GM12878 (cell line): Measurements from ENCODE around the gene TESPA1. TPM values are rescaled to one million over a fixed set of nuclear protein-coding genes. Genes with fewer than 3 reads are reported as not detected.

ENCODE experiments used
- ATAC-seq: fragments of 200-7000 bp; cut with Tn5 transposase; 3 replicates; pipeline ENCODE4 v1.9.1; 2020; ENCODE audit warnings: mild to moderate bottlenecking, moderate library complexity
- BruUV-seq: library from RNA; stranded (reverse); fragments of 400-500 nt; replicated peaks from 2 replicates; lab custom pipeline; 2021; lab: Mats Ljungman, UMichigan
- CTCF ChIA-PET: fragments of 300-600 bp; sonication (Branson Sonifier 250); formaldehyde crosslinking; extraction: SDS; loops from one replicate; lab custom pipeline; 2021; ENCODE audit warnings: inconsistent platforms; lab: Yijun Ruan, JAX
- POLR2A ChIA-PET: fragments of 350-600 bp; formaldehyde crosslinking; extraction: SDS; loops from one replicate; lab custom pipeline; 2021; ENCODE audit warnings: inconsistent platforms; lab: Charles Lee
- RAD21 ChIA-PET: fragments of 300-600 bp; sonication (Branson Sonifier 250); formaldehyde crosslinking; loops from one replicate; lab custom pipeline; 2023; ENCODE audit warnings: antibody characterized with exemption; ENCODE audit not compliant: unreplicated experiment; lab: Charles Lee
- SMC1A ChIA-PET: fragments of 300-600 bp; sonication (Branson Sonifier 250); formaldehyde crosslinking; loops from one replicate; lab custom pipeline; 2023; ENCODE audit not compliant: unreplicated experiment, uncharacterized antibody; lab: Charles Lee
- DNase-seq: peaks from one replicate; pipeline ENCODE4 v3.0.0-alpha.2; 2011; ENCODE audit warnings: low read depth, low spot score
- FAIRE-seq: peaks from 3 replicates; lab custom pipeline; 2011; peaks lifted over from hg19 to GRCh38; lab: Jason Lieb, UNC
- H2AFZ ChIP-seq: 2 replicates; pipeline ENCODE4 v1.6.0; 2011; ENCODE audit warnings: low read depth, low read length, control low read depth; ENCODE audit not compliant: control insufficient read depth
- H3K27ac ChIP-seq: 2 replicates; pipeline ENCODE4 v1.5.1; 2011; ENCODE audit warnings: control low read depth; ENCODE audit not compliant: control insufficient read depth, insufficient read depth
- H3K27me3 ChIP-seq, 2 experiments: replicated peaks in 1 of 2; 2 replicates each; pipeline versions ENCODE4 v1.6.0 to v1.6.1; 2011; ENCODE audit warnings: low read length in 1 of 2; ENCODE audit not compliant: control insufficient read depth in 2 of 2, insufficient read depth in 2 of 2
- H3K36me3 ChIP-seq, 2 experiments: 2 replicates each; pipeline ENCODE4 v1.5.1; 2011; ENCODE audit warnings: low read length in 1 of 2; ENCODE audit not compliant: control insufficient read depth in 2 of 2, insufficient read depth in 2 of 2
- H3K4me1 ChIP-seq: 2 replicates; pipeline ENCODE4 v1.6.1; 2011; ENCODE audit warnings: mild to moderate bottlenecking, low read length, moderate library complexity, mixed read lengths; ENCODE audit not compliant: control insufficient read depth, insufficient read depth
- H3K4me2 ChIP-seq: 2 replicates; pipeline ENCODE4 v1.6.0; 2011; ENCODE audit warnings: control low read depth; ENCODE audit not compliant: control insufficient read depth, insufficient read depth
- H3K4me3 ChIP-seq: fragments of 200-600 bp; sonication (generic); 2 replicates; pipeline ENCODE4 v1.5.1; 2016
- H3K79me2 ChIP-seq: 2 replicates; pipeline ENCODE4 v1.6.0; 2011; ENCODE audit warnings: low read length; ENCODE audit not compliant: control insufficient read depth, insufficient read depth
- H3K9ac ChIP-seq: 2 replicates; pipeline ENCODE4 v1.8.0; 2011; ENCODE audit warnings: low read length, control low read depth, mixed read lengths; ENCODE audit not compliant: control insufficient read depth, insufficient read depth
- H3K9me3 ChIP-seq: replicated peaks from 3 replicates; pipeline ENCODE4 v1.5.1; 2011; ENCODE audit warnings: mild to moderate bottlenecking, low read length; ENCODE audit not compliant: control insufficient read depth, insufficient read depth
- H4K20me1 ChIP-seq: 2 replicates; pipeline ENCODE4 v1.6.0; 2011; ENCODE audit not compliant: control insufficient read depth, insufficient read depth
- CBX3 ChIP-seq: fragments of 200-600 bp; sonication (generic); IDR thresholded peaks from 2 replicates; pipeline ENCODE4 v1.6.1; 2016; ENCODE audit warnings: low read depth, borderline replicate concordance
- EZH2 ChIP-seq: IDR thresholded peaks from 2 replicates; pipeline ENCODE4 v1.6.1; 2012; ENCODE audit warnings: low read depth, mild to moderate bottlenecking, control low read depth, inconsistent platforms, low read length, borderline replicate concordance; ENCODE audit not compliant: control insufficient read depth
- HCFC1 ChIP-seq: fragments of 150-350 bp; IDR thresholded peaks from 2 replicates; pipeline ENCODE4 v1.6.1; 2014; ENCODE audit warnings: low read length
- MYB ChIP-seq: fragments of 150-350 bp; IDR thresholded peaks from 2 replicates; pipeline ENCODE4 v1.6.1; 2014; ENCODE audit warnings: mild to moderate bottlenecking, low read depth, low read length, borderline replicate concordance
- NR2C2 ChIP-seq: IDR thresholded peaks from 2 replicates; pipeline ENCODE4 v1.6.1; 2011; ENCODE audit warnings: borderline replicate concordance, low read depth; ENCODE audit not compliant: control insufficient read depth, insufficient read length
- PML ChIP-seq: IDR thresholded peaks from 2 replicates; pipeline ENCODE4 v1.6.1; 2012; ENCODE audit warnings: low read length, inconsistent platforms
- POLR2AphosphoS5 ChIP-seq: IDR thresholded peaks from 2 replicates; pipeline ENCODE4 v1.6.1; 2011; ENCODE audit warnings: mild to moderate bottlenecking, low read length, inconsistent platforms
- TCF3 ChIP-seq: IDR thresholded peaks from 2 replicates; pipeline ENCODE4 v1.6.1; 2012; ENCODE audit warnings: low read depth, mild to moderate bottlenecking, low read length, borderline replicate concordance; ENCODE audit not compliant: insufficient read depth
- ZNF274 ChIP-seq: IDR thresholded peaks from one replicate; pipeline ENCODE4 v1.8.0; 2011; ENCODE audit not compliant: insufficient read length, insufficient read depth
- ZNF687 ChIP-seq: fragments of 450-650 bp; IDR thresholded peaks from 2 replicates; pipeline ENCODE4 v1.6.1; 2017; ENCODE audit warnings: mild to moderate bottlenecking, moderate library complexity
- WGBS: methylation state at CpG from one replicate; pipeline ENCODE4 v1.1.6; 2016; ENCODE audit warnings: low lambda C conversion rate; ENCODE audit not compliant: insufficient replicate concordance, insufficient coverage; ENCODE audit errors: missing lambda C conversion rate; 5-methylcytosine and 5-hydroxymethylcytosine counted together
- in situ Hi-C: fragments of 300-500 bp; cut with MboI; formaldehyde crosslinking; loops from 9 replicates; pipeline ENCODE4 v1.14.3; 2018; ENCODE audit warnings: mixed read lengths
- intact Hi-C: fragments of 100-400 bp; cut with micrococcal nuclease; formaldehyde crosslinking; loops from one replicate; pipeline ENCODE4 v1.14.2; 2022; ENCODE audit not compliant: unreplicated experiment
- polyA plus RNA-seq, 11 experiments: library from polyadenylated mRNA; depleted of rRNA in 4 of 11; unstranded in 6 of 11; stranded (reverse) in 5 of 11; fragments of >200 nt; fragmentation: Nextera tagmentation in 4 of 11; fragmentation: Illumina TruSeq in 1 of 11; extraction: Ambion mirVana in 4 of 11; extraction: Trizol in 1 of 11; gene quantifications; 1 replicate in 1 of 11; 2 replicates in 10 of 11; pipeline versions ENCODE4 v1.2.1 to v1.2.3, GENCODE V29; 2011 to 2016; ENCODE audit warnings: inconsistent platforms in 2 of 11, missing spikeins in 2 of 11, low read depth in 1 of 11
- total RNA-seq, 4 experiments: library from RNA; depleted of rRNA in 3 of 4; stranded (reverse); fragments of >200 nt in 3 of 4; fragmentation: Illumina TruSeq in 1 of 4; extraction: Trizol in 1 of 4; gene quantifications; 2 replicates each; pipeline versions ENCODE4 v1.2.1 to v1.2.3, GENCODE V29; 2013 to 2021
- TF ChIP-seq, protein P1 (sequence below): IDR thresholded peaks from 2 replicates; pipeline ENCODE4 v1.6.1; 2011; ENCODE audit warnings: borderline replicate concordance, low read depth, mild to moderate bottlenecking, moderate library complexity, low read length; ENCODE audit not compliant: insufficient read depth, poor library complexity, severe bottlenecking
- TF ChIP-seq, protein P2 (sequence below): fragments of 450-650 bp; IDR thresholded peaks from 2 replicates; pipeline ENCODE4 v1.6.1; 2016; ENCODE audit warnings: mild to moderate bottlenecking, moderate library complexity, borderline replicate concordance

Gene TESPA1
- total and polyA plus RNA-seq, 10 of the 15 experiments (the other 5 are each of a cell fraction or from before 2014, with no cell fraction given), result 13.8 to 56.2 (median 23.9) TPM

DNA sequence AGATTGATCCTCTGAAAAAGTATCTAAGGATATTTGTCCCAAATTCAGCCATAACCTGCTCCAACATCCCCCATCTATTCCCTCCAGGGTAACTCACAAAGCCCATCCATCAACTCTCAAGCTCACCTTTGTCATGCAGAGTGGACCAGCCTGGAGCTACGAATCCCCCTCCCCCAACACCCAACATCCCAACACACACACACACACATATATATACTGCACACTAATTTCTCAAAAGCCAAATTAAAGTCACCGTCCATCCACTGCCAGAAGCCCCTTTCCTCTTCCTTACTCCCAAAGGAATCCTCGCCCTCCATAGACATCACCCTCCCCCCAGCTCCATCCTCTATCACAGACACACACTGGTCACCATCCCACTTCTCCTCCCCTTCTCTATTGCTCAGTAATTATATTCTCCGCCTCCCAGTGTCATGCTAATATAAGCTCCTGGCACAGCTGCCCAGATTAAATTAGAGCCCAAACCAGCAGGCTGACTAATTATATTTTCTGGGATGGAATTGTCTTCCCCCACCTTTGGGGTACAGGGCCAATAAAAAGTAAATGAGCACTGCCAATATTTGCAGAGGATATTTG lies 13.5 kb upstream of the TESPA1 start (continued):
- TF ChIP-seq HCFC1 (no peak), TCF3 (no peak)

DNA sequence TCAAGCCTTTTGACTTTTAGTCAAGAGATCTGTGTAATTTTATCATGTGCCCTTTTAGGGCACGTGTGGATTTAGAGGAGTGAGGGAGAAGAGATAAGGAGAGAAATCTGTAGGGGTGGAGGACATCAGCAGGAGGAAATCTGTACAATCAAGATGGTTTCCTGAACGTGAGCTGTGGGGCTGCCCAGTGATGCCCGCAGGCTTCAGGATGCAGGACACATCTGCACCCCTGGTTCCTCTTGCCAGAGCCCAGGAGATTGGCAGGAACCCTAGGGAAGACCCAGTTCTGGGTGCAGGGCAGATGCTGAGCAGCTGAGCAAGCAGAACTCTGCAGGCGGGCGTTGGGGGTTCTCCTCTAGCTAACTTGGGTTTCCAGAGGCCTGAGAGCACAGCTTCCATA lies 11.6 kb upstream of the TESPA1 start:
- H3K4me2 ChIP-seq, result no peak overlapping the region
- no peak for TF ChIP-seq CBX3
- no peak for TF ChIP-seq MYB
- TF ChIP-seq NR2C2, result no peak
- TF ChIP-seq ZNF274, result no peak
- TF ChIP-seq, protein P1, sequence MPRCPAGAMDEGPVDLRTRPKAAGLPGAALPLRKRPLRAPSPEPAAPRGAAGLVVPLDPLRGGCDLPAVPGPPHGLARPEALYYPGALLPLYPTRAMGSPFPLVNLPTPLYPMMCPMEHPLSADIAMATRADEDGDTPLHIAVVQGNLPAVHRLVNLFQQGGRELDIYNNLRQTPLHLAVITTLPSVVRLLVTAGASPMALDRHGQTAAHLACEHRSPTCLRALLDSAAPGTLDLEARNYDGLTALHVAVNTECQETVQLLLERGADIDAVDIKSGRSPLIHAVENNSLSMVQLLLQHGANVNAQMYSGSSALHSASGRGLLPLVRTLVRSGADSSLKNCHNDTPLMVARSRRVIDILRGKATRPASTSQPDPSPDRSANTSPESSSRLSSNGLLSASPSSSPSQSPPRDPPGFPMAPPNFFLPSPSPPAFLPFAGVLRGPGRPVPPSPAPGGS, result no peak
- no peak for TF ChIP-seq PML
- TF ChIP-seq, protein P2, sequence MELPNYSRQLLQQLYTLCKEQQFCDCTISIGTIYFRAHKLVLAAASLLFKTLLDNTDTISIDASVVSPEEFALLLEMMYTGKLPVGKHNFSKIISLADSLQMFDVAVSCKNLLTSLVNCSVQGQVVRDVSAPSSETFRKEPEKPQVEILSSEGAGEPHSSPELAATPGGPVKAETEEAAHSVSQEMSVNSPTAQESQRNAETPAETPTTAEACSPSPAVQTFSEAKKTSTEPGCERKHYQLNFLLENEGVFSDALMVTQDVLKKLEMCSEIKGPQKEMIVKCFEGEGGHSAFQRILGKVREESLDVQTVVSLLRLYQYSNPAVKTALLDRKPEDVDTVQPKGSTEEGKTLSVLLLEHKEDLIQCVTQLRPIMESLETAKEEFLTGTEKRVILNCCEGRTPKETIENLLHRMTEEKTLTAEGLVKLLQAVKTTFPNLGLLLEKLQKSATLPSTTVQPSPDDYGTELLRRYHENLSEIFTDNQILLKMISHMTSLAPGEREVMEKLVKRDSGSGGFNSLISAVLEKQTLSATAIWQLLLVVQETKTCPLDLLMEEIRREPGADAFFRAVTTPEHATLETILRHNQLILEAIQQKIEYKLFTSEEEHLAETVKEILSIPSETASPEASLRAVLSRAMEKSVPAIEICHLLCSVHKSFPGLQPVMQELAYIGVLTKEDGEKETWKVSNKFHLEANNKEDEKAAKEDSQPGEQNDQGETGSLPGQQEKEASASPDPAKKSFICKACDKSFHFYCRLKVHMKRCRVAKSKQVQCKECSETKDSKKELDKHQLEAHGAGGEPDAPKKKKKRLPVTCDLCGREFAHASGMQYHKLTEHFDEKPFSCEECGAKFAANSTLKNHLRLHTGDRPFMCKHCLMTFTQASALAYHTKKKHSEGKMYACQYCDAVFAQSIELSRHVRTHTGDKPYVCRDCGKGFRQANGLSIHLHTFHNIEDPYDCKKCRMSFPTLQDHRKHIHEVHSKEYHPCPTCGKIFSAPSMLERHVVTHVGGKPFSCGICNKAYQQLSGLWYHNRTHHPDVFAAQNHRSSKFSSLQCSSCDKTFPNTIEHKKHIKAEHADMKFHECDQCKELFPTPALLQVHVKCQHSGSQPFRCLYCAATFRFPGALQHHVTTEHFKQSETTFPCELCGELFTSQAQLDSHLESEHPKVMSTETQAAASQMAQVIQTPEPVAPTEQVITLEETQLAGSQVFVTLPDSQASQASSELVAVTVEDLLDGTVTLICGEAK, result no peak
- no peak for TF ChIP-seq EZH2
- no peak for TF ChIP-seq POLR2AphosphoS5
- TF ChIP-seq ZNF687, result no peak

More for the DNA sequence above, 11.6 kb upstream of the TESPA1 start:
- peaks cover 4% of the 10 kb centered on the region for H3K9me3 ChIP-seq
- WGBS, result 51% methylated on average over 5 of the region's 5 CpGs
- H3K9ac ChIP-seq, result no peak overlapping the region
- no peak overlapping the region for H2AFZ ChIP-seq
- no peak overlapping the region for H3K4me3 ChIP-seq
- intact Hi-C loops (loop anchor here (10.0 kb wide), 1 partner anchor 629 kb away; no protein-coding TSS in a partner anchor), in situ Hi-C loops (no loop called here)
- H3K36me3 ChIP-seq, result no peaks in the 10 kb centered on the region
- ChIA-PET POLR2A (no interaction called here), SMC1A (interaction anchor here (1.4 to 13.2 kb wide), 7 partner anchors 10 to 247 kb away, joined by 3 to 429 read pairs (median 7); partner anchors contain the start of gene TESPA1), CTCF (interaction anchor here (0.6 to 12.8 kb wide), 12 partner anchors 12 to 271 kb away, joined by 3 to 700 read pairs (median 3); no protein-coding TSS in a partner anchor), RAD21 (interaction anchor here (0.7 to 4.1 kb wide), 5 partner anchors 72 to 295 kb away, joined by 3 to 28 read pairs (median 3); no protein-coding TSS in a partner anchor)
- H3K4me1 ChIP-seq, result peaks cover 4% of the 10 kb centered on the region; the same call in 1 of the 2 replicates
- DNase-seq (no peak), ATAC-seq (no peak), FAIRE-seq (no peak)
- H3K27ac ChIP-seq, result no peak overlapping the region
- H4K20me1 ChIP-seq, result no peaks in the 10 kb centered on the region
- H3K27me3 ChIP-seq, result no peaks in the 10 kb centered on the region
- H3K79me2 ChIP-seq, result no peaks in the 10 kb centered on the region
- no TSS peak for BruUV-seq
